IPS-18a (cell line): ENCODE measurements around the gene CBFA2T3.
"Not testable (repeated sequence)": the region's sequence is repeated elsewhere in the genome, so short reads cannot be mapped to it uniquely, and the experiment has no call there.

Experiments used
- H3K27ac ChIP-seq: one replicate; pipeline ENCODE4 v1.5.1; 2013; ENCODE audit warnings: low read length
- H3K27me3 ChIP-seq: one replicate; pipeline ENCODE4 v1.6.1; 2013; ENCODE audit warnings: mild to moderate bottlenecking, low read length; ENCODE audit not compliant: control insufficient read depth, insufficient read depth
- H3K36me3 ChIP-seq: one replicate; pipeline ENCODE4 v1.6.1; 2013; ENCODE audit warnings: low read depth, low read length; ENCODE audit not compliant: control insufficient read depth
- H3K4me1 ChIP-seq: one replicate; pipeline ENCODE4 v1.6.1; 2013; ENCODE audit warnings: low read depth, low read length; ENCODE audit not compliant: control insufficient read depth
- H3K4me3 ChIP-seq: one replicate; pipeline ENCODE4 v1.5.1; 2013; ENCODE audit warnings: low read length
- H3K9ac ChIP-seq: one replicate; pipeline ENCODE4 v1.6.1; 2013; ENCODE audit warnings: mild to moderate bottlenecking, low read length, moderate library complexity
- H3K9me3 ChIP-seq: one replicate; pipeline ENCODE4 v1.6.1; 2013; ENCODE audit warnings: low read depth, low read length; ENCODE audit not compliant: control insufficient read depth

CBFA2T3 gene

DNA sequence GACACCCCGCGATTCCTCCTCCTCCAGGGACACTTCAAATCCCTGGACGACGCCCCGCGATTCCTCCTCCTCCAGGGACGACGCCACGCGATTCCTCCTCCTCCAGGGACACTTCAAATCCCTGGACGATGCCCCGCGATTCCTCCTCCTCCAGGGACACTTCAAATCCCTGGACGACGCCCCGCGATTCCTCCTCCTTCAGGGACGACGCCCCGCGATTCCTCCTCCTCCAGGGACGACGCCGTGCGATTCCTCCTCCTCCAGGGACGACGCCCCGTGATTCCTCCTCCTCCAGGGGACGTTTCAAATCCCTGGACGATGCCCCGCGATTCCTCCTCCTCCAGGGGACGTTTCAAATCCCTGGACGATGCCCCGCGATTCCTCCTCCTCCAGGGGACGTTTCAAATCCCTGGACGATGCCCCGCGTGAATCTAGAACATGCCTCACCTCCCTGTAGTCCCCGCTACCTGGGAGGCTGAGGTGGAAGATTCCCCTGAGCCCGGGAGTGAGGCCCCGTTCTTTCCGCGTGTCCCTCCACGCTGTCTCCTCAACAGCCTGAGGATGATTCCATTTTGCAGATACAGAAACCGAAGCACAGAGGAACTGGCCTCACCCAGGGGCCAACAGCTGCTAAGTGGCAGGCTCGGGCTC, 87.2 kb downstream of the CBFA2T3 start:
- not testable (repeated sequence) for H3K27me3 ChIP-seq, H3K4me1 ChIP-seq, H3K36me3 ChIP-seq, H3K9ac ChIP-seq, H3K4me3 ChIP-seq, H3K27ac ChIP-seq, H3K9me3 ChIP-seq

- no peak overlapping the region for H3K9ac ChIP-seq
- H3K36me3 ChIP-seq, result no peaks in the 10 kb centered on the region
- no peaks in the 10 kb centered on the region for H3K9me3 ChIP-seq
- H3K4me3 ChIP-seq, result no peak overlapping the region
- H3K27ac ChIP-seq, result no peak overlapping the region
- H3K27me3 ChIP-seq, result no peaks in the 10 kb centered on the region
- H3K4me1 ChIP-seq, result no peaks in the 10 kb centered on the region
These were observed 88.3 kb downstream of the CBFA2T3 start for GRCh38 chr16:88888461-88889387.

DNA sequence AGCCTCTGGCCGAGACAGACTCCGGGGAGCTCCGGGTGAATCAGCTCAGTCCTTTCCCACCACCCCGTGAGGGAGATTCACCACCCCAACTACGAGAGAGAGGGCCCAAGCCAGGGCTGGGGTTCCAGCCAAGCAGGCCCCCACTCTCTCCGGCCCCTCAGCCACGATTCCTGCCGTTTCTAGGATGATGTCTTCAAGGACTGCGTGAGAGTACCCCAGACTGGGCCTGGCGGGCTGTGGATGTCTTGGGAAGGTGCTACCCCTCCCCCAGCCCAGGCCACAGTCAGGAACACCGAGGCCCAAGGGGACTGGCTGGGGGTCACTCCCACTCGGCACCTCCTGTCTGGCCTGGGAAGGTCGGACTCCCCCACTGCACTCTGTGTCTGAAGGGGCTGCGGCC, 89.0 kb downstream of the CBFA2T3 start:
- no peak overlapping the region for H3K27ac ChIP-seq
- no peaks in the 10 kb centered on the region for H3K4me1 ChIP-seq
- no peak overlapping the region for H3K9ac ChIP-seq
- H3K9me3 ChIP-seq, result no peaks in the 10 kb centered on the region
- no peak overlapping the region for H3K4me3 ChIP-seq
- no peaks in the 10 kb centered on the region for H3K36me3 ChIP-seq
- no peaks in the 10 kb centered on the region for H3K27me3 ChIP-seq

DNA sequence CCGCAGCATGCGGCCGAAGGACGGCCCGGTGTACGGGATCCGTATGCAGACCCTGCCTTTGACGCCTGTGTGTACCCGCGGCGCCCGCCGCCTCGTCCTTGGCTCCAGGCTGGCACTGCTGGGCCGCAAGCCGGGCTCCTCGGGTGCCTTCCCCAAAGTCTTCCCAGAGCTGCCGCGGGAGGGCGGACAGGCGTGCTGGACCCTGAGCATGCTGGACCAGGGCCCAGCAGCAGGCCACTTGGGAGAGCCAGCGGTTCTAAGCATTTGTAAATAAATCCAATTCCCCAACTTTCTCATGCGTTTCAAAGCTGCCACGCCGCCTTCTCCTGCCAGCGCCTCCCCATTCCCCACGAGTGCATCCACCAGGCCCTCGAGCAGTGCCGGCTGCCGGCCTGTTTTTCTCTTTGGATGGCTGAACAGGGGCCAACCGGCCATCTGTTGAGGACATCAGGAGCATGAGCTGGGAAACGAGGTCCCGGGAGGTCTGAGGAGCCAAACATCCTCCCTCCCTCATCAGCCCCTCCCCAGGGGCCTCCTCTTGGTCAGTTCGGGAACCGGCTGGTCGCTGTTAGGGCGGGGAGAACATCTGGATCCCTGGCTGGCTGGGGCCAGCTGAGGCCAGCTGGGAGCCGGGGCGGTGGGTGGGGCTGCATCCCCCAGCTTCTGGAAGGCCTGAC, 90.0 kb downstream of the CBFA2T3 start:
- no peak overlapping the region for H3K27ac ChIP-seq
- H3K36me3 ChIP-seq, result no peaks in the 10 kb centered on the region
- no peak overlapping the region for H3K9ac ChIP-seq
- H3K27me3 ChIP-seq, result no peaks in the 10 kb centered on the region
- no peaks in the 10 kb centered on the region for H3K4me1 ChIP-seq
- H3K4me3 ChIP-seq, result no peak overlapping the region
- H3K9me3 ChIP-seq, result no peaks in the 10 kb centered on the region

DNA sequence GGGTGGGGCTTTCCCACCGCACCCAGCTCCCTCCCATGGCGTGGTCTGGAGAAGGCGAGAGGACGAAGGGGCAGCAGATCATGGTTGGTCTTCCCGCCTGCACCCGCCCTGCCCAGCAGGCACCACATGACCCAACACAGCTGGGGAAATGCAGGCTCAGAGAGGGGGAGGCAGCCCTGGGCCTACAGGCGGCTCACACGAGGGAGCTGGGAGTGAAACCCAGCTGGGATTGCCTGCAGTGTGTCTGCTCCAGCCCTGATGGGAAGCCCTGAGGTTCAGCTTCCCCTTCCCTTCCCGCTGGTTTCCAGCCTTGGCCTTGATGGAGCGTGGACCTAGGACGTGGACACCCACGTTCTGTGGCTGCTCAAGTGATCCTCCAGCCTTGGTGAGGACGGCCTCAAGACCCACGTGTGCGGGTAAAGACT, 90.6 kb downstream of the CBFA2T3 start:
- Histone ChIP-seq H3K9ac (no peak overlapping the region), H3K27me3 (no peaks in the 10 kb centered on the region), H3K36me3 (no peaks in the 10 kb centered on the region), H3K4me3 (no peak overlapping the region), H3K9me3 (no peaks in the 10 kb centered on the region), H3K27ac (no peak overlapping the region), H3K4me1 (no peaks in the 10 kb centered on the region)

GRCh38 chr16:88885693-88886280, 91.2 kb downstream of the CBFA2T3 start:
- no peak overlapping the region for H3K9ac ChIP-seq
- no peaks in the 10 kb centered on the region for H3K36me3 ChIP-seq
- H3K4me1 ChIP-seq, result no peaks in the 10 kb centered on the region
- no peaks in the 10 kb centered on the region for H3K9me3 ChIP-seq
- no peaks in the 10 kb centered on the region for H3K27me3 ChIP-seq
- H3K27ac ChIP-seq, result no peak overlapping the region
- no peak overlapping the region for H3K4me3 ChIP-seq

GRCh38 chr16:88884569-88885271, 92.3 kb downstream of the CBFA2T3 start:
- H3K4me3 ChIP-seq, result no peak overlapping the region
- H3K4me1 ChIP-seq, result no peaks in the 10 kb centered on the region
- H3K9me3 ChIP-seq, result no peaks in the 10 kb centered on the region
- H3K36me3 ChIP-seq, result no peaks in the 10 kb centered on the region
- H3K9ac ChIP-seq, result no peak overlapping the region
- no peak overlapping the region for H3K27ac ChIP-seq
- H3K27me3 ChIP-seq, result no peaks in the 10 kb centered on the region

DNA sequence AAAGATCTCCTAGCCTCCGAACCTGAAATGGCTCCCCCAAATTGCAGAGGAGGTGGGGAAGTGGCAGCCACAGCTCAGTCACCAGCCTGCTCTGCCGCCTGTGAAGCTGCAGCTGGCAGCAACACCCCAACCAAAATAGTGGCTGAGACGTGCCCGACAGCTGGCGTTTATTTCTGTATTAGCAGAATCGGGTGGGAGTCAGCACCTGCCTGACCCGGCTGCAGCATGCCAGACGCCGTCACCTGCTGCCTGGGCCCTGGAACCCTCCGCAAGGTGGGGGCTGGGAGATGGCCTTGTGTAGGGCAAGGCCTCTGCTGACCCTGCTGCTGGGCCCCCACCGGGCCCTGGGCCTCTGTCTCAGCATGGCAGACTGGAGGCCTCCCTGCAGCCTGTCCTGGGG, 93.1 kb downstream of the CBFA2T3 start:
- Histone ChIP-seq H3K27me3 (no peaks in the 10 kb centered on the region), H3K4me3 (no peak overlapping the region), H3K9ac (no peak overlapping the region), H3K4me1 (no peaks in the 10 kb centered on the region), H3K27ac (no peak overlapping the region), H3K9me3 (no peaks in the 10 kb centered on the region), H3K36me3 (no peaks in the 10 kb centered on the region)

DNA sequence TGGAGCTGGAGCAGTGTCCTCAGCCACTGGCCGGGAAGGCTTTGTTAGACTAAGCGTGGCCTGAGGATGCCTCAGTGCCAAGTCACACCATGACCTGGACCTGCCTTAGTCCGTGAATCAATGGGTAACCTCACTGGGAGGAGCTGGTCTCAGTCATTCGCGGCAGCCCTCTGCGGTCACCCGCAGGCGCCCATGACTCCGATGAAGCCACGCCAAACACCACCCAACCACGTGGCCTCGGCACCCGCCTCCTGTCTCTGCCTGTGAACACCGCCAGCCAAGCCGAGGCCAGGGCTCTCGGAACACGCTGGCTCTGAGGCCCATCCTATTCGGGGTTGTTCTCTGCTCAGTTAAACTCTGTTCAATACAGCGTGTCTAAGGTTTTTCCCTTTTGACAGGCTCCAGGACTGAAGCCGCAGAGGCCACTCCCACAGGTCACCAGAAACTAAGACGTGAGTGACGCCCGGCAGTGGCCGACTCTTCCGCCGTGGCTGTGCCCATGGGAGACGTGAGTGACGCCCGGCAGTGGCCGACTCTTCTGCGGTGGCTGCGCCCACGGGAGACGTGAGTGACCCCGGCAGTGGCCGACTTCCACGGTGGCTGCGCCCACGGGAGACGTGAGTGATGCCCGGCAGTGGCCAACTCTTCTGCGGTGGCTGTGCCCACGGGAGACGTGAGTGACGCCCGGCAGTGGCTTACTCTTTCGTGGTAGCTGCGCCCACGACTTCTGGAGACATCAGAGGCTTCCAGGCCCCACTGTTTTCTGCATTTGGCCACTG, 93.7 kb downstream of the CBFA2T3 start:
- H3K36me3 ChIP-seq, result no peaks in the 10 kb centered on the region
- H3K27ac ChIP-seq, result no peak overlapping the region
- no peak overlapping the region for H3K4me3 ChIP-seq
- no peaks in the 10 kb centered on the region for H3K4me1 ChIP-seq
- H3K9me3 ChIP-seq, result no peaks in the 10 kb centered on the region
- no peaks in the 10 kb centered on the region for H3K27me3 ChIP-seq
- no peak overlapping the region for H3K9ac ChIP-seq

GRCh38 chr16:88882358-88883030, 94.5 kb downstream of the CBFA2T3 start:
- Histone ChIP-seq H3K9ac (no peak overlapping the region), H3K4me3 (no peak overlapping the region), H3K4me1 (no peaks in the 10 kb centered on the region), H3K36me3 (no peaks in the 10 kb centered on the region), H3K27ac (no peak overlapping the region), H3K27me3 (no peaks in the 10 kb centered on the region), H3K9me3 (no peaks in the 10 kb centered on the region)
